ENCODE measurements around the gene SLC1A5.
A peak's percentile ranks its signal among the peaks of the same experiment; 100 is the strongest.

SLC1A5 gene

DNA sequence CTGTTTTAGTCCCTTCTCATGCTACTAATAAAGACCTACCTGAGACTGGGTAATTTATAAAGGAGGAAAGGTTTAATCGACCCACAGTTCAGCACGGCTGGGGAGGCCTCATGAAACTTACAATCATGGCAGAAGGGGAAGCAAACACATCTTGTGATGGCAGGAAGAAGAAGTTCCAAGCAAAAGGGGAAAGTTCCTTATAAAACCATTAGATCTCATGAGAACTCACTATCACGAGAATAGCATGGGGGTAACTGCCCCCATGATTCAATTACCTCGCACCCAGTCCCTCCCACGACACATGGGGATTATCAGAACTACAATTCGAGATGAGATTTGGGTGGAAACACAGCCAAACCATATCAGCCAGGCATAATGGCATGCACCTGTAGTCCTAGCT, 29.2 kb downstream of the SLC1A5 start:
- no peak overlapping the region for H3K9ac ChIP-seq (ENCODE audit: low read depth in 1 of 2, low read length in 2 of 2)
- H3K4me3 ChIP-seq (ENCODE audit: low read length in 2 of 2): no peak overlapping the region
- no peaks in the 10 kb centered on the region for H3K9me3 ChIP-seq (ENCODE audit: control insufficient read depth in 2 of 2, low read length in 2 of 2)
- H3K27ac ChIP-seq (ENCODE audit: low read depth in 2 of 2, low read length in 2 of 2): no peak overlapping the region
- peaks cover 4 to 12% of the 10 kb centered on the region in 2 donors for H3K4me1 ChIP-seq (ENCODE audit: control insufficient read depth in 2 of 2, insufficient read depth in 2 of 2, low read length in 2 of 2)
- H3K27me3 ChIP-seq (ENCODE audit: control insufficient read depth in 2 of 2, insufficient read depth in 2 of 2, low read length in 2 of 2): no peaks in the 10 kb centered on the region
- H3K36me3 ChIP-seq (ENCODE audit: control insufficient read depth in 2 of 2, insufficient read depth in 2 of 2, low read length in 2 of 2): peaks cover 0 to 8% of the 10 kb centered on the region in 2 donors

DNA sequence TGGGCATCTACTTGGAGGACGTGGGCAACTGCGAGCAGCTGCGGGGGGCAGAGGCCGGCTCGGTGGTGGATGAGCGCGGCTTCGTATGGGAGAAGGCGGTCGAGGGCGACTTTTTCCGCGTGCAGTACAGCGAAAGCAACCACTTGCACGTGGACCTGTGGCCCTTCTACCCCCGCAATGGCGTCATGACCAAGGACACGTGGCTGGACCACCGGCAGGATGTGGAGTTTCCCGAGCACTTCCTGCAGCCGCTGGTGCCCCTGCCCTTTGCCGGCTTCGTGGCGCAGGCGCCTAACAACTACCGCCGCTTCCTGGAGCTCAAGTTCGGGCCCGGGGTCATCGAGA, 31.9 kb downstream of the SLC1A5 start:
- Histone ChIP-seq H3K4me1 (ENCODE audit: control insufficient read depth in 2 of 2, insufficient read depth in 2 of 2, low read length in 2 of 2) (peaks cover 0 to 7% of the 10 kb centered on the region in 2 donors), H3K27me3 (ENCODE audit: control insufficient read depth in 2 of 2, insufficient read depth in 2 of 2, low read length in 2 of 2) (no peaks in the 10 kb centered on the region), H3K9ac (ENCODE audit: low read depth in 1 of 2, low read length in 2 of 2) (no peak overlapping the region), H3K27ac (ENCODE audit: low read depth in 2 of 2, low read length in 2 of 2) (no peak overlapping the region), H3K9me3 (ENCODE audit: control insufficient read depth in 2 of 2, low read length in 2 of 2) (no peaks in the 10 kb centered on the region), H3K36me3 (ENCODE audit: control insufficient read depth in 2 of 2, insufficient read depth in 2 of 2, low read length in 2 of 2) (peaks cover 0 to 8% of the 10 kb centered on the region in 2 donors), H3K4me3 (ENCODE audit: low read length in 2 of 2) (no peak overlapping the region)

DNA sequence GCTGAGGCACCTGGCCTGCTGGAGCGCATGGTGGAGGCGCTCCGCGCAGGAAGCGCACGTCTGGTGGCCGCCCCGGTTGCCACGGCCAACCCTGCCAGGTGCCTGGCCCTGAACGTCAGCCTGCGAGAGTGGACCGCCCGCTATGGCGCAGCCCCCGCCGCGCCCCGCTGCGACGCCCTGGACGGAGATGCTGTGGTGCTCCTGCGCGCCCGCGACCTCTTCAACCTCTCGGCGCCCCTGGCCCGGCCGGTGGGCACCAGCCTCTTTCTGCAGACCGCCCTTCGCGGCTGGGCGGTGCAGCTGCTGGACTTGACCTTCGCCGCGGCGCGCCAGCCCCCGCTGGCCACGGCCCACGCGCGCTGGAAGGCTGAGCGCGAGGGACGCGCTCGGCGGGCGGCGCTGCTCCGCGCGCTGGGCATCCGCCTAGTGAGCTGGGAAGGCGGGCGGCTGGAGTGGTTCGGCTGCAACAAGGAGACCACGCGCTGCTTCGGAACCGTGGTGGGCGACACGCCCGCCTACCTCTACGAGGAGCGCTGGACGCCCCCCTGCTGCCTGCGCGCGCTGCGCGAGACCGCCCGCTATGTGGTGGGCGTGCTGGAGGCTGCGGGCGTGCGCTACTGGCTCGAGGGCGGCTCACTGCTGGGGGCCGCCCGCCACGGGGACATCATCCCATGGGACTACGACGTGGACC, 32.4 kb downstream of the SLC1A5 start:
- no peak overlapping the region for H3K9ac ChIP-seq (ENCODE audit: low read depth in 1 of 2, low read length in 2 of 2)
- no peaks in the 10 kb centered on the region for H3K9me3 ChIP-seq (ENCODE audit: control insufficient read depth in 2 of 2, low read length in 2 of 2)
- H3K4me3 ChIP-seq (ENCODE audit: low read length in 2 of 2): no peak overlapping the region
- H3K36me3 ChIP-seq (ENCODE audit: control insufficient read depth in 2 of 2, insufficient read depth in 2 of 2, low read length in 2 of 2): peaks cover 0 to 8% of the 10 kb centered on the region in 2 donors
- H3K27ac ChIP-seq (ENCODE audit: low read depth in 2 of 2, low read length in 2 of 2): no peak overlapping the region
- no peaks in the 10 kb centered on the region for H3K27me3 ChIP-seq (ENCODE audit: control insufficient read depth in 2 of 2, insufficient read depth in 2 of 2, low read length in 2 of 2)
- H3K4me1 ChIP-seq (ENCODE audit: control insufficient read depth in 2 of 2, insufficient read depth in 2 of 2, low read length in 2 of 2): peaks cover 0 to 5% of the 10 kb centered on the region in 2 donors

DNA sequence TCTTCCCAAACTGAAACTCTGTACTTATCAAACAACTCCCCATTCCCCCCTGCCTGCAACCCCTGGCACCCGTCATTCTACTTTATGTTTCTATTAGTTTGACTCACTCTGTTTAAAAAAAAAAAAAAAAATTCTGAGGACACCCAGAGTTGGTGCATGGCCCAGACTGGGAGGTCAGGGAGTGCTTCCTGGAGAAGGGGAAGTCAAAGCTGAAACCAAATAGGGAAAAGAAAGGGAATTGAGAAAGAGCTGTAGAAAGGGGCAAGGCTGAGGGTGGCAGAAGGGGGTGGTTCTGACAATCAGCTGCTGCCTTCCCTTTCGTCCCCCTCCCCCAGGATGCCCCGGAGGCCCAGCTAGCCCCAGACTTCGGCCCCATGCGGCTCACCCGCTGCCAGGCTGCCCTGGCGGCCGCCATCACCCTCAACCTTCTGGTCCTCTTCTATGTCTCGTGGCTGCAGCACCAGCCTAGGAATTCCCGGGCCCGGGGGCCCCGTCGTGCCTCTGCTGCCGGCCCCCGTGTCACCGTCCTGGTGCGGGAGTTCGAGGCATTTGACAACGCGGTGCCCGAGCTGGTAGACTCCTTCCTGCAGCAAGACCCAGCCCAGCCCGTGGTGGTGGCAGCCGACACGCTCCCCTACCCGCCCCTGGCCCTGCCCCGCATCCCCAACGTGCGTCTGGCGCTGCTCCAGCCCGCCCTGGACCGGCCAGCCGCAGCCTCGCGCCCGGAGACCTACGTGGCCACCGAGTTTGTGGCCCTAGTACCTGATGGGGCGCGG, 33.1 kb downstream of the SLC1A5 start:
- Histone ChIP-seq H3K4me1 (ENCODE audit: control insufficient read depth in 2 of 2, insufficient read depth in 2 of 2, low read length in 2 of 2) (peaks cover 0 to 5% of the 10 kb centered on the region in 2 donors), H3K9me3 (ENCODE audit: control insufficient read depth in 2 of 2, low read length in 2 of 2) (no peaks in the 10 kb centered on the region), H3K27me3 (ENCODE audit: control insufficient read depth in 2 of 2, insufficient read depth in 2 of 2, low read length in 2 of 2) (no peaks in the 10 kb centered on the region), H3K4me3 (ENCODE audit: low read length in 2 of 2) (no peak overlapping the region), H3K36me3 (ENCODE audit: control insufficient read depth in 2 of 2, insufficient read depth in 2 of 2, low read length in 2 of 2) (peaks cover 0 to 8% of the 10 kb centered on the region in 2 donors), H3K27ac (ENCODE audit: low read depth in 2 of 2, low read length in 2 of 2) (no peak overlapping the region), H3K9ac (ENCODE audit: low read depth in 1 of 2, low read length in 2 of 2) (no peak overlapping the region)

DNA sequence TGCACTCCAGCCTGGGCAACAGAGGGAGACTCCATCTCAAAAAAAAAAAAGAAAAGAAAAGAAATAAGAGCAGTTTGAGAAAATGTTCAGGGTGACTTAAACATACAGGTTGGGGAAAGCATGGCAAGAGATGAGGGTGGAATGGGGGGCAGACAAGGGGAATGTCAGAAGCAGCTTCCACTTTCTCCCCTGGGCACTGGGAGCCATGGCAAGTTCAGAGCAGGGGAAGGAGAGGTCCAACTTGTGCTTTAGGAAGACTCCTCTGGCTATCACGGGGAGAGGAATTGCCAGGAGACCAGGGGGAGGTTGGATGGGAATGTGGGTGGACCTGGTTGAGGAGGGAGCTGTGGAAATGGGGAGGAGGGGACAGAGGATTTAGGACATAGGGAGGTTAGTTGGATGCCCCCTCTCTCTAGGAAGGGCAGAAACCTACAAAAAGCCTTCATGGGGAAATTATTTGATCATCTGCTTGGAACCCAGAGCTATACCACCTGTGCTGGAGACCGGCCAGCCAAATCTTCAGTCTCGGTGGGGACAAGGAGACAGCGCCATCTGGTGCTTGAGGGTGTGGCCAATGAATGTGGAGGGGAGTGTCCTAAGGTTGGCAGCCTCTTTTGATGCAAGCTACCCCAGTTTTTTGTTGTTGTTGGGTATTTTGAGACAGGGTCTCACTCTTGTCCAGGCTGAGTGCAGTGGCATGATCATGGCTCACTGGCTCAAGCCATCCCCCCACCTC, 34.8 kb downstream of the SLC1A5 start:
- Histone ChIP-seq H3K27ac (ENCODE audit: low read depth in 2 of 2, low read length in 2 of 2) (no peak overlapping the region), H3K4me3 (ENCODE audit: low read length in 2 of 2) (no peak overlapping the region), H3K4me1 (ENCODE audit: control insufficient read depth in 2 of 2, insufficient read depth in 2 of 2, low read length in 2 of 2) (peaks cover 0 to 5% of the 10 kb centered on the region in 2 donors), H3K36me3 (ENCODE audit: control insufficient read depth in 2 of 2, insufficient read depth in 2 of 2, low read length in 2 of 2) (peaks cover 0 to 8% of the 10 kb centered on the region in 2 donors), H3K9ac (ENCODE audit: low read depth in 1 of 2, low read length in 2 of 2) (no peak overlapping the region), H3K27me3 (ENCODE audit: control insufficient read depth in 2 of 2, insufficient read depth in 2 of 2, low read length in 2 of 2) (no peaks in the 10 kb centered on the region), H3K9me3 (ENCODE audit: control insufficient read depth in 2 of 2, low read length in 2 of 2) (no peaks in the 10 kb centered on the region)

DNA sequence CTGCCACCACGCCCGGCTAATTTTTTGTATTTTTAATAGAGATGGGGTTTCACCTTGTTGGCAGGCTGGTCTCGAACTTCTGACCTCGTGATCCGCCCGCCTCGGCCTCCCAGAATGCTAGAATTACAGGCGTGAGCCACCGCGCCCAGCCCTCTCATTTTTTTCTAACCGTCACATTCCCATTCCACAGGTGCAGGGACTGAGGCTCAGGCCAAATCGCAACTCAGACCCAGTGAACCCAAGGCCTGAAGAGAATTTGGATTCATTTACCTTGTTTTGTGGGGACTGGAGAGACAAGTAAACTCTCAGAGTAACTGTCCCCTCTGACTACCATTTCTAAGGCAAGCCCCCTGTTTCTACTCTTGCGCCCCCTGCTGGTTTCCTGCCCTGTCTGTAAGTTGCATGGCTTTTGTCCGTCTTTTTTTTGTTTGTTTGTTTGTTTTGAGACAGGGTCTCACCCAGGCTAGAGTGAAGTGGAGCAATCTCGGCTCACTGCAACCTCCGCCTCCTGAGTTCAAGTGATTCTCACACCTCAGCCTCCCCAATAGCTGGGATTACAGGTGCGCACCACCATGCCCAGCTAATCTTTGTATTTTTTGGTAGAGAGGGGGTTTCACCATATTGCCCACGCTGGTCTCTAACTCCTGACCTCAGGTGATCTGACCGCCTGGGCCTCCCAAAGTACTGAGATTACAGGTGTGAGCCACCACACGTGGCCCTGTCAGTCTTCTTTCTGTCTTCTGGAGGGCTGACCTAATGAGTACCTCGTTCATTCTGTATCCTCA, 39.9 kb downstream of the SLC1A5 start:
- no peak overlapping the region for H3K4me3 ChIP-seq (ENCODE audit: low read length in 2 of 2)
- H3K36me3 ChIP-seq (ENCODE audit: control insufficient read depth in 2 of 2, insufficient read depth in 2 of 2, low read length in 2 of 2): no peaks in the 10 kb centered on the region
- no peaks in the 10 kb centered on the region for H3K9me3 ChIP-seq (ENCODE audit: control insufficient read depth in 2 of 2, low read length in 2 of 2)
- H3K27ac ChIP-seq (ENCODE audit: low read depth in 2 of 2, low read length in 2 of 2): no peak overlapping the region
- H3K27me3 ChIP-seq (ENCODE audit: control insufficient read depth in 2 of 2, insufficient read depth in 2 of 2, low read length in 2 of 2): no peaks in the 10 kb centered on the region
- H3K9ac ChIP-seq (ENCODE audit: low read depth in 1 of 2, low read length in 2 of 2): no peak overlapping the region
- H3K4me1 ChIP-seq (ENCODE audit: control insufficient read depth in 2 of 2, insufficient read depth in 2 of 2, low read length in 2 of 2): peaks cover 10% of the 10 kb centered on the region in 2 donors

DNA sequence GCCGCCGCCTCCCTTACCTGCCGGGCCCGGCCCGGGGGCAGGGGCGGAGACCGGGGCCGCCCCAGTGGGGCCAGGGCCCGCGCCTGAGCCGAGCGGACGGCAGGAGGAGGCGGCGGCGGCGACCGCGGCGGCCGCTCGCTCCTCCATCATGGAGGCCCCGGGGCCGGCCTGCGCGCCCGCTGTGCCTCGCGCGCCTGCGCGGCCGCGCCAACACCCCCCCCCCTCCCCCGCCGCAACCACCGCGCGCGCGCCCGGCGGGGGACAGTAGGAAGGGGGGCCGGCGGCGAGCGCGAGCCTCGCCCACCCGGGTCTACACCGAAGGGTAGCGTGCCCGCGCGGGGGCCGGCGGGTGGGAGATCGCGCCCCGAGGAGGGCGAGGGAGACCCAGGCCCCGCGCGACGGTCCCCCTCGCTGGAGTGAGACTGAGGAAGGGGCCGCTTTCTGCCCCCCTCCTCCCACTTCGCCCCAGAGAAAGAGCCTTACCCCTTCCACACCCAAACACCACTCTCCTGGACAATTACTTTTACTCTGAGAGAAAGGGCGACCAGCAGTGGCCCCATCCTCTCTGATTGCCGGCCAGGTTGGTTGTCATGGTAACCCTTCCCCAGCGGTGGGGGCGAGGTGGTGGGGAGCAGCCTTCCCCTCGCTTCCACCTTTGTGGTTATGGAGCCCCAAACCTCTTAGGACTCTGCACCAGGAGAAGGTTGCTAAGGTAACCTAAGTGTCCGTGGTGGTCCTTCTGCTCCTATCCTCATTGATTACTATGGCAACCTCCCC, 41.9 kb downstream of the SLC1A5 start, which contains the start of gene STRN4:
STRN4 (minus strand) TSS at position 170 of the 777 bp plus-strand sequence; CDS start at position 150, 20 bp downstream.
- H3K9me3 ChIP-seq (ENCODE audit: control insufficient read depth in 2 of 2, low read length in 2 of 2): no peaks in the 10 kb centered on the region
- no peaks in the 10 kb centered on the region for H3K36me3 ChIP-seq (ENCODE audit: control insufficient read depth in 2 of 2, insufficient read depth in 2 of 2, low read length in 2 of 2)
- H3K27ac ChIP-seq (ENCODE audit: low read depth in 2 of 2, low read length in 2 of 2): peak within 1 kb of the TSS; percentile 46 to 56
- peak within 1 kb of the TSS; percentile 89 to 91 for H3K9ac ChIP-seq (ENCODE audit: low read depth in 1 of 2, low read length in 2 of 2)
- H3K4me3 ChIP-seq (ENCODE audit: low read length in 2 of 2): peak within 1 kb of the TSS; percentile 88 to 90
- no peaks in the 10 kb centered on the region for H3K27me3 ChIP-seq (ENCODE audit: control insufficient read depth in 2 of 2, insufficient read depth in 2 of 2, low read length in 2 of 2)
- peaks cover 9 to 10% of the 10 kb centered on the region in 2 donors for H3K4me1 ChIP-seq (ENCODE audit: control insufficient read depth in 2 of 2, insufficient read depth in 2 of 2, low read length in 2 of 2)

DNA sequence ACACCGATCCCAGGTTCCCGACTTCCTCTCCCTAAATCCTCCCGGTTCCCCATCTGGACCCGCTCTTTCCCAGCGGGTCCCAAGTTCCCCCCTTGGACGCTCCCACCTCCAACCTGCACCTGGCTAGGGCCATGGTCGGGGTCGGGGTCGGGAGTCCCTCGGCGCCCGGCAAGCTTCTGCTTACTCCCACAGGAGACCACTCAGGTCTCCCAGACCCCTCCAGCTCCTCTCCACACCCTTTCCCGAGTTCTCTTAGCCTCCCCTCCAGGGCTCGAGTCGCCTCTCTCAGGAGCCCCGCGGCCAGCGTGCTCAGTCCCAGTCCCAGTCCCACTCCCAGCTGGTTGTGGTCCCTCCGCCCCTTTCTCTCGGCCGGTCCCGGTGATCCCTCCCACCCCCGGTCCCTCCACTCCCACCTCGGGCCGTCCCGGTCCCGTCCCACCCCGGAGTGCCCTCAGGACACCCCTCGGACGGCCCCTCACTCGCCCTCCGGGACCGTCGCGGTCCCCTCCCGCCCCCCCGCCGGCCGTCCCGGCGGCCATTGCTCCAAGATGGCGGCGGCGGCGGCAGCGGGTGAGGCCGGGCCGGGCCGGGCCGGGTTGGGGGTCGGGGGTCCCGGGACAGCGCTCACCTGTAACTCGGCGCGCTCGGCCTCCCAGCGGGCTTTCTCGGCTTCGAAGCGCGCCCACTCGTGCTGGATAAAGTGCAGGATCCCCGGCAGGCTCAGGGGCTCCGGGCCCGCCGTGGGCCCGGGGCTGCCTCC, 42.7 kb downstream of the SLC1A5 start, which contains the start of gene FKRP:
FKRP (plus strand) TSS at position 537 of the 760 bp plus-strand sequence. CDS start 9,394 bp downstream, outside the sequence.
- Histone ChIP-seq H3K9ac (ENCODE audit: low read depth in 1 of 2, low read length in 2 of 2) (peak within 1 kb of the TSS; percentile 89 to 91), H3K36me3 (ENCODE audit: control insufficient read depth in 2 of 2, insufficient read depth in 2 of 2, low read length in 2 of 2) (no peaks in the 10 kb centered on the region), H3K4me1 (ENCODE audit: control insufficient read depth in 2 of 2, insufficient read depth in 2 of 2, low read length in 2 of 2) (peaks cover 9 to 10% of the 10 kb centered on the region in 2 donors), H3K4me3 (ENCODE audit: low read length in 2 of 2) (peak within 1 kb of the TSS; percentile 88 to 90), H3K27ac (ENCODE audit: low read depth in 2 of 2, low read length in 2 of 2) (peak within 1 kb of the TSS; percentile 46 to 56), H3K9me3 (ENCODE audit: control insufficient read depth in 2 of 2, low read length in 2 of 2) (no peaks in the 10 kb centered on the region), H3K27me3 (ENCODE audit: control insufficient read depth in 2 of 2, insufficient read depth in 2 of 2, low read length in 2 of 2) (no peaks in the 10 kb centered on the region)
